ENCODE measurements around the gene KIF6.

KIF6 gene

DNA sequence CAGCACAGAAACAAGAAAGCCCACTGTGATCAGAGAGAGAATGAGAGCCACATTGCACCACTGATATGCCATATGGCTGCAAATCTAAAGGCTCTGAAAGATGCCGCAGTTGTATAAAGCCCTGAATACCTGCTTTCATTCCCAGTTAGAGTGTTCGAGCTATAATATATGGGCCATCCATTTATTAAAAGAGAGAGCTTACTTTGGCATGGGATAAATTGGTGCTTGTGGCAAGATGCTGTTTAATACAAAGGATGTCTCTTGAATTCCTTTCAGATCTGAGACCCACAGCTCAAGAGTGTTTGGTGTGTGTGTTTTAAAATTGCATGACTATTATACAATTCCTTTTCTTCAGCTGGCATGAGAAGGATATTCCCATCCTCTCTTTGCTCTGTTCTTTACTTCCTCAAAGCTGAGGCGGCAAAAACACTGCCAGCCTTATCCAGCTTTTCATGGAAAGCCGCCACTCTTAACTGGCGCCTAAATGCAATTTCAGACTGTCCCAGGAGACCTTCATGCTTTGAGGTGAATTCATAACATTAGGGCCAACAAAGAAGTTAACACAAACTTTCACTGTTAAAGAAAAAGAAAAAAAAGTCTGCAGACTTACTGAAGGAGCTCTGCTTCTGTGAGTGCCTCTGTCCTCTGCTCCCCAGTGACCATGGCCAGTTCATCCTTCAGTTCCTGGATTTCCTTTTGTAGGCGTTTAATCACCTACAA is 147.6 kb downstream of the KIF6 start:
- H3K9ac ChIP-seq (ENCODE audit: low read length) = no peak overlapping the region
- H3K9me3 ChIP-seq (ENCODE audit: control insufficient read depth, low read depth, low read length) = no peaks in the 10 kb centered on the region
- H3K27me3 ChIP-seq (ENCODE audit: control insufficient read depth, insufficient read depth, low read length) = no peaks in the 10 kb centered on the region
- no peak overlapping the region for H3K4me3 ChIP-seq (ENCODE audit: low read length)
- no peak overlapping the region for H3K27ac ChIP-seq (ENCODE audit: low read length)
- H3K36me3 ChIP-seq (ENCODE audit: control insufficient read depth, low read depth, low read length) = no peaks in the 10 kb centered on the region
- H3K4me1 ChIP-seq (ENCODE audit: control insufficient read depth, low read depth, low read length) = peaks cover 3% of the 10 kb centered on the region

DNA sequence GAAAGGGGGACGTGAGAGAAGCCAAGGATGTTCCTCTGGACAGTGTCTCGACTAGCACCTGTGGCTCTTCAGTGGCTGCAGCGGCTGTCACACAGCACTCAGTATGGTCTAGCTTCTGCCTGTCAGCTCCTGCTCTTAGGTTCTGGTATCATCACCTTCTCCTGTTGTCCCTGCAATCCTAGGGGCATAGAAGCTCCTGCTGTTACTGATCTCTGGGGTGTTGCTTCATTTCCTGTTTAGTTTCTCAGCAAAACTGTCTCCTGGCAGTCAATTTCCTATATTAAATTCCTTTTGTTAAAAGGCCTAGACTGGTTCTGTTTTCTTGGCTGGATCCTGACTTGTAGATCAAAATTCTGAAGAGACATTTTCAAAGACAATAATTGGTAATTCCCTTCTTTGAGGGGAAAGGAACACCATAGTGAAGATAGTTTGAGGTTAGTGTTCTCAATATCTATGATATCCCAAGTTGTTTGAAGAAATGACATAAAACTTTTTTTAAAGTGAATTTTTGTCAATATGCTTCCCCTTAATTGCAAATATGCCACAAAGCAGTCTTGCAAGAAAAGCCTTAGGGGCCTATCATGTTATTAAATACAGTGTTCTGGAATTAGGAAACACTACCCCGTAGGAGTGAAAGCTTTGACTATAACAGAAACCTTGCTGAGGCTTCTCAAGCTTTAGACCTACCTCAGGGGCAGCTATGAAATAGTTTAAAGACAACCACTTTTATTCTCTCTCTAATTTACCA is 148.5 kb downstream of the KIF6 start:
- no peak overlapping the region for H3K27ac ChIP-seq (ENCODE audit: low read length)
- H3K9ac ChIP-seq (ENCODE audit: low read length) = no peak overlapping the region
- H3K27me3 ChIP-seq (ENCODE audit: control insufficient read depth, insufficient read depth, low read length) = no peaks in the 10 kb centered on the region
- peaks cover 3% of the 10 kb centered on the region for H3K4me1 ChIP-seq (ENCODE audit: control insufficient read depth, low read depth, low read length)
- H3K36me3 ChIP-seq (ENCODE audit: control insufficient read depth, low read depth, low read length) = no peaks in the 10 kb centered on the region
- H3K9me3 ChIP-seq (ENCODE audit: control insufficient read depth, low read depth, low read length) = no peaks in the 10 kb centered on the region
- no peak overlapping the region for H3K4me3 ChIP-seq (ENCODE audit: low read length)

DNA sequence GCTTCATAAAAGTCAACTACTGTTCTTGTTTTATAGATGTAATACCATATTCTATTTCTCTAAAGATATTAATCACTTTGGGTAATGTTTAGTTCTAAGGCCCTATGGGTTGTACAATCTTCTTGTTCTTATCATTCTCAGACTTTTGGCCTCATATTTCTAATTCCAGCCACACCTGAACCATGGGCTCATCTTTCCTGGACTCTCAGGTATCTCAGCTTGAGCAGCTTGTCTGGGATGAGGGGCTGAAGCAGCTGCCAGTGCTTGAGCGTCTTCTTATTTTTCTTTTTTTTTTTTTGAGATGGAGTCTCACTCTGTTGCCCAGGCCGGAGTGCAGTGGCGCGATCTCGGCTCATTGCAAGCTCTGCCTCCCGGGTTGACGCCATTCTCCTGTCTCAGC is 150.2 kb downstream of the KIF6 start:
- H3K4me1 ChIP-seq (ENCODE audit: control insufficient read depth, low read depth, low read length) = peaks cover 3% of the 10 kb centered on the region
- no peaks in the 10 kb centered on the region for H3K36me3 ChIP-seq (ENCODE audit: control insufficient read depth, low read depth, low read length)
- H3K27ac ChIP-seq (ENCODE audit: low read length) = no peak overlapping the region
- H3K4me3 ChIP-seq (ENCODE audit: low read length) = no peak overlapping the region
- H3K27me3 ChIP-seq (ENCODE audit: control insufficient read depth, insufficient read depth, low read length) = no peaks in the 10 kb centered on the region
- H3K9me3 ChIP-seq (ENCODE audit: control insufficient read depth, low read depth, low read length) = no peaks in the 10 kb centered on the region
- no peak overlapping the region for H3K9ac ChIP-seq (ENCODE audit: low read length)

DNA sequence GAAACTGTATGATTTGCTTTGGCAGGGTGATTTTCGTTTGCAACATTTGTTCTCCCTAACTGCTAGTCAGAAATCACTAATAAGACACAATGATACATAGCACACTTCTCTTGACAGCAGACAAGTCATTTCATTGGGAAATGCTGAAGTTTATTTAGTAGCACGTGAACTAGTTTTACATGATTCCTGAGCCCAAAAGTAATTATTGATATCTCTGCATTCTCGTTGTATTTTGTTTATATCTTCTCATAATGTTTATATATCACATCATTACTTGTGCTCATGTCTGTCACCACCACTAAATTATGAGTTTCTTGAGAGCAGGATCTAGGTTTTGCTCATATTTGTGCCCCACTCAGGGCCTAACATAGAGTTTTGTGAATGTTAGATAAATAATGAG is 151.7 kb downstream of the KIF6 start:
- H3K4me1 ChIP-seq (ENCODE audit: control insufficient read depth, low read depth, low read length) = peaks cover 3% of the 10 kb centered on the region
- no peak overlapping the region for H3K9ac ChIP-seq (ENCODE audit: low read length)
- H3K27me3 ChIP-seq (ENCODE audit: control insufficient read depth, insufficient read depth, low read length) = no peaks in the 10 kb centered on the region
- no peak overlapping the region for H3K4me3 ChIP-seq (ENCODE audit: low read length)
- no peak overlapping the region for H3K27ac ChIP-seq (ENCODE audit: low read length)
- no peaks in the 10 kb centered on the region for H3K36me3 ChIP-seq (ENCODE audit: control insufficient read depth, low read depth, low read length)
- no peaks in the 10 kb centered on the region for H3K9me3 ChIP-seq (ENCODE audit: control insufficient read depth, low read depth, low read length)

DNA sequence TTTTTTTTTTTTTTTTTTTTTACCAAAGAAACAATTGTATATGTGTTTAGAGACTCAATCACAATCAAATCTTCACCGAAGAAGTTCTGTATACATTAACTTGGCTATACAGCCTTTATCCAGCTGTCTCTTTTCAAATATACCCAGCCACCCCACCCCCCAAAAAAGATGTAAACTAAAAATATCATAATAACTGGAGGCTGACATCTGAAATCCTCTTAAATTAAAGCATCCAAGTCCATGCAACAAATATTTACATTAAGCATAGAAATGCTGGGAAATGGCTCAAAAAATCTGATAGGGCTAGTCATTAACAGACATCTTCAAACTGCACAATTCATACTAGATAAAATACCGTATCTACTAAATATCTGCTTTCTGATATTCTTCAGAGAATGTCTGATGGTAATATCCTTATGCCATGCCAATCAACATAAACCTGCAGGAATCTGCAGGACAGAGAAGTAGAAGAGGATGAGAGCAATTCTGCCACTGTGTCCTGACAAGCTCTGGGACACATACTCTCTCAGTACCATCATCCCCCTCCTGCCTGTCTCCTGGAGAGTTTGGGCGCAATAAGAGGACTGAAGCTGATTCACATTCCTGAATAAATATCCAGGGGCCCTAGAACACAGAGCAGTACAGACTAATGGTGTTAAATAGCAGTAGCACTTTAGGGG is 152.4 kb downstream of the KIF6 start:
- H3K9ac ChIP-seq (ENCODE audit: low read length) = no peak overlapping the region
- H3K27me3 ChIP-seq (ENCODE audit: control insufficient read depth, insufficient read depth, low read length) = no peaks in the 10 kb centered on the region
- no peak overlapping the region for H3K4me3 ChIP-seq (ENCODE audit: low read length)
- H3K4me1 ChIP-seq (ENCODE audit: control insufficient read depth, low read depth, low read length) = peaks cover 3% of the 10 kb centered on the region
- H3K36me3 ChIP-seq (ENCODE audit: control insufficient read depth, low read depth, low read length) = no peaks in the 10 kb centered on the region
- H3K27ac ChIP-seq (ENCODE audit: low read length) = no peak overlapping the region
- H3K9me3 ChIP-seq (ENCODE audit: control insufficient read depth, low read depth, low read length) = no peaks in the 10 kb centered on the region

DNA sequence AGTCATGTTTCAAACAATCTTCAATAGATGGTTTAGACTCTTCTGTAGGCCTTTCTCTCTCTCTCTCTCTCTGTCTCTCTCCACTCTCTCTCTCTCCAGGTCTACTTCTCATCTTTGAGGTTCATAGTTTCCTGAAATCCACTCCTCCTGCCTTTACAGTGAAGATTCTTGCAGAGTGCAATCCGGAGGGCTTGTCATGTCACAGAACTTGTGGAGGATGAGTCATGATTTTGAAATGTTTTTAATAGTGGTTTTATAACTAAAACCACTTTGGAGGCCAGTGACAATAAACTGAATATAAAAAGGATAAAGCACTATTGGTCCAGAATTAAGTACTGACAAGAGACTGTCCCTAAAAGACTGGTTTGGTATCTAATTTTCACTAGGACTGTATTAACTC is 156.3 kb downstream of the KIF6 start:
- Histone ChIP-seq H3K27ac (ENCODE audit: low read length) (no peak overlapping the region), H3K9ac (ENCODE audit: low read length) (no peak overlapping the region), H3K9me3 (ENCODE audit: control insufficient read depth, low read depth, low read length) (no peaks in the 10 kb centered on the region), H3K4me3 (ENCODE audit: low read length) (no peak overlapping the region), H3K36me3 (ENCODE audit: control insufficient read depth, low read depth, low read length) (no peaks in the 10 kb centered on the region), H3K27me3 (ENCODE audit: control insufficient read depth, insufficient read depth, low read length) (no peaks in the 10 kb centered on the region), H3K4me1 (ENCODE audit: control insufficient read depth, low read depth, low read length) (peaks cover 3% of the 10 kb centered on the region)

DNA sequence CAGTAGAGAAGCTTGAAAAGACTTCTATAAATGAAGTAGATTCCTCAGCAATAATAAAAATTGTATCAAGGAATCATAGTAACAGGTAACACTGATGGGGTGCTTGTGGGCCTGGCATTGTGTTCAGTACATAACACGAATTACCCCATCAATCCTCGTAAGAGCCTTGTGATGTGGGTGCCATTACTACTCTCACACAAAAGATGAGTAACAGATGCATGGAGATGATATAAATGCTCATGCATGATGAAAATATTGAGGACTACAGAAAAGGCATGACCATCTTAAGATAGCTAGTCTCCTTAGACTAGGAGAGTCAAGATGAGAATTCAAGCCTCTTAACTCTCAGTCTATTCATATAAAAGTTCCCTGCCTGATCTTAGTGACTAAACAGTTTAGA is 158.1 kb downstream of the KIF6 start:
- H3K36me3 ChIP-seq (ENCODE audit: control insufficient read depth, low read depth, low read length) = no peaks in the 10 kb centered on the region
- no peaks in the 10 kb centered on the region for H3K27me3 ChIP-seq (ENCODE audit: control insufficient read depth, insufficient read depth, low read length)
- no peaks in the 10 kb centered on the region for H3K4me1 ChIP-seq (ENCODE audit: control insufficient read depth, low read depth, low read length)
- H3K9ac ChIP-seq (ENCODE audit: low read length) = no peak overlapping the region
- no peak overlapping the region for H3K27ac ChIP-seq (ENCODE audit: low read length)
- no peak overlapping the region for H3K4me3 ChIP-seq (ENCODE audit: low read length)
- no peaks in the 10 kb centered on the region for H3K9me3 ChIP-seq (ENCODE audit: control insufficient read depth, low read depth, low read length)

DNA sequence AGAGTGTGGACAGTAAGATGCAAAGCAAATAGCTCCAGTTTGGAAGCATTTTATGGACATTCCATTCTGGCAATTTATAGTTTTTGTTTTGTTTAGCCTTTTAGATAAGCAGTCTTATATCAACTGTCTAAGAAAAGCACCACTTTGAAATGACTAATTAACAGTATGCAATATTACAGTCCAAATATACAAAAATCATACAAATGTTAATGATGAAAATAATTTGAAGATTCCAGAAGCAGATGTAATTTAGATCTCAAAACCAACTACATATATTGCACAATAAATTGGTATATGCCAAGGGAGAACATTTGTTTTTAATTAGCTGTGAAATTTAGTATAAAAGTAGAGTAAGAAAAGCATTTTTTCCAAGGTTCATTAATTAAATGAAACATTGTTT is 158.8 kb downstream of the KIF6 start:
- no peaks in the 10 kb centered on the region for H3K9me3 ChIP-seq (ENCODE audit: control insufficient read depth, low read depth, low read length)
- H3K9ac ChIP-seq (ENCODE audit: low read length) = no peak overlapping the region
- H3K4me3 ChIP-seq (ENCODE audit: low read length) = no peak overlapping the region
- no peak overlapping the region for H3K27ac ChIP-seq (ENCODE audit: low read length)
- H3K36me3 ChIP-seq (ENCODE audit: control insufficient read depth, low read depth, low read length) = no peaks in the 10 kb centered on the region
- no peaks in the 10 kb centered on the region for H3K4me1 ChIP-seq (ENCODE audit: control insufficient read depth, low read depth, low read length)
- H3K27me3 ChIP-seq (ENCODE audit: control insufficient read depth, insufficient read depth, low read length) = no peaks in the 10 kb centered on the region

DNA sequence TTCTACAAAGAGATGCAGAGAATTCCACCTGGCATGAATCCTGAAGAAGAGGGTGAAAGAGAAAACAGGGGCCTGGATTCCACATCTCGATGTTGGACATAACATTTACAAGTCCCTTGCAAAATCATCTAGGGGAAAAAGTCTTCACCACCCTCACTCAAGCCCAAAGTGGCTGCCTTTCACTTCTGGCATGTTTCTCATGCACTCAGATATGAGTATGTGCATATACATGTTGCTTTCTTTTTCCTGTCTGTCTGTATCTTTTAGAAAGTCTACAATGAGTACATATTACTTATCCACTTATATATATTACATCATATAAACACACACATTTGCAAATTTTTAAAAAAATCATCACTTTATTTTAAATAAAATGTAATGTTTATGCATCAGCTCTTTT is 159.3 kb downstream of the KIF6 start:
- Histone ChIP-seq H3K27ac (ENCODE audit: low read length) (no peak overlapping the region), H3K27me3 (ENCODE audit: control insufficient read depth, insufficient read depth, low read length) (no peaks in the 10 kb centered on the region), H3K4me1 (ENCODE audit: control insufficient read depth, low read depth, low read length) (no peaks in the 10 kb centered on the region), H3K9me3 (ENCODE audit: control insufficient read depth, low read depth, low read length) (no peaks in the 10 kb centered on the region), H3K36me3 (ENCODE audit: control insufficient read depth, low read depth, low read length) (no peaks in the 10 kb centered on the region), H3K9ac (ENCODE audit: low read length) (no peak overlapping the region), H3K4me3 (ENCODE audit: low read length) (no peak overlapping the region)

DNA sequence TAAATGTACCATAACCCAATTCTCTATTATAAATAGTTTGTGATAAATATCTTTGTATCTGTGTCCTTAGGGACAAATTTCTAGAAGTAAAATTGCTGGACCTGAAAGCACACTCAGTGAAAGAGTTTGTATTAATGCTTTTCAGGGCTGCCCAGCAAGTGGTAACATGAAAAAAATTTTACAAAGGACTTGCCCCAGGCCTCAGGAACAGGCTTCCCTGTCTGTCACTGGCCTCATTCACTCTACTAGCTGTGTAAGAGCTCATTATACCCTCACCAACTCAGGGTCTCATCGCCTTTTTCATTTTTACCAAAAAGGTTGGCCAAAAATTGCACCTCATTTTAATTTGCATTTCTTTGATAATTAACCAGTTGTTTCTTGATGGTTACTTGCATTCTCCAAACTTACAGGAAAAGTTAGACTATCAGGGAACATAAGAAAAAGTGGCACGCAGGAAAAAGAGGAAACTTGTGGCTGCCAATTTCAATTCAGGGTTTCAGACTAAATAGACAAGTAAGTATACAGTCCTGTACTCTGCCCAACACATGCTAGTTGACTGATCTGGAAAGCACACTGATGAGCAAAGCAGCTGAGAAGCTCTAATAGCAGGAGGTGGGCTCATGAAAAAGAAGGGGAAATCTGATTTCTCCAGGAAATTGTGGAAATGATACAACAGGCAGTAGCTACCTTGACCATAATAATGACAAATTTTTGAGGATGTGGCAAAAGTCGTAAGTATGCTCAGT is 161.5 kb downstream of the KIF6 start:
- no peak overlapping the region for H3K9ac ChIP-seq (ENCODE audit: low read length)
- no peaks in the 10 kb centered on the region for H3K27me3 ChIP-seq (ENCODE audit: control insufficient read depth, insufficient read depth, low read length)
- H3K4me1 ChIP-seq (ENCODE audit: control insufficient read depth, low read depth, low read length) = no peaks in the 10 kb centered on the region
- H3K4me3 ChIP-seq (ENCODE audit: low read length) = no peak overlapping the region
- H3K36me3 ChIP-seq (ENCODE audit: control insufficient read depth, low read depth, low read length) = no peaks in the 10 kb centered on the region
- no peak overlapping the region for H3K27ac ChIP-seq (ENCODE audit: low read length)
- H3K9me3 ChIP-seq (ENCODE audit: control insufficient read depth, low read depth, low read length) = no peaks in the 10 kb centered on the region

DNA sequence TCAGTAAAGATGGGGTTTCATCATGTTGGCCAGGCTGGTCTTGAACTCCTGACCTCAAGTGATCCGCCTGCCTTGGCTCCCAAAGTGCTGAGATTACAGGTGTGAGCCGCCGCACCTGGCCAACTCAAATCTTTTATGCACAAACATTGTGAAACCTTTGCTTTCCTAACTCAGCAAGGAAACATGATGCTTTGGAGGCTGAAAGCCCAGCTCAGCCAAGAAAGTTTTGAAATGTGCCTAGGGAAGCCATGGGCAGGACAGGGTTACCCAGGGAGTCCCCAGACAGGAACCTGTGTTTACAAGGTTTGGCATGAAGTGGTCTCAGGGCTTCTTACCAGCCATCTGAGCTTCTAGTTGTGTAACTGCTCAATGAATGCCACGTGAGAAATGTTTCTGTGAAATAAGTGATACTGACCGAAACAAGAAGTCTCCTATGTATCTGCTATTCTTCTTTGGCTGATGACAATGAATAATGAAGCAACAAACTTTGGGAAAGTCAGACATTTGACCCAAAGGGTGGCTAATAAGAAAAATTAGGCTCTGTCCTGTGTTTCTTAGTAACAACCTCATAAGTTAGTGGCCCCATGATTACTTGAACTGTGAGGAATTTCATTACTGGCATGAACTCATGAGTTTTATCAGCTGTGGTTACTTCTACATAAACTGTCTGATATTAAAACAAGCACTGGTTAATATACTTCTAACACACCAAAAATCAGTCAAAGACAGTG is 163.5 kb downstream of the KIF6 start:
- Histone ChIP-seq H3K4me3 (ENCODE audit: low read length) (no peak overlapping the region), H3K36me3 (ENCODE audit: control insufficient read depth, low read depth, low read length) (no peaks in the 10 kb centered on the region), H3K9ac (ENCODE audit: low read length) (no peak overlapping the region), H3K27ac (ENCODE audit: low read length) (no peak overlapping the region), H3K9me3 (ENCODE audit: control insufficient read depth, low read depth, low read length) (no peaks in the 10 kb centered on the region), H3K27me3 (ENCODE audit: control insufficient read depth, insufficient read depth, low read length) (no peaks in the 10 kb centered on the region), H3K4me1 (ENCODE audit: control insufficient read depth, low read depth, low read length) (no peaks in the 10 kb centered on the region)

All from iPS-18a (cell line).